Uterus (tissue), 4 donors: Measurements from ENCODE around the gene ASPHD1. TPM values are rescaled to one million over a fixed set of nuclear protein-coding genes. Genes with fewer than 3 reads are reported as not detected.

ENCODE experiments used
- DNase-seq, 2 donors: peaks; one replicate each; pipeline ENCODE4 v3.0.0-alpha.2; 2019 to 2020
- H3K27ac ChIP-seq, 2 donors: fragments of 200-600 bp; sonication (generic); 1 replicate in 1 of 2; 2 replicates in 1 of 2; pipeline ENCODE4 v1.5.1; 2016 to 2018
- H3K27me3 ChIP-seq, 2 donors: fragments of 200-600 bp; sonication (generic); one replicate each; pipeline ENCODE4 v1.5.1; 2018 to 2019; ENCODE audit warnings: control low read depth in 1 of 2
- H3K36me3 ChIP-seq, 2 donors: fragments of 200-600 bp; sonication (generic); one replicate each; pipeline ENCODE4 v1.5.1; 2019; ENCODE audit warnings: control low read depth in 1 of 2
- H3K4me1 ChIP-seq, 2 donors: fragments of 200-600 bp; sonication (generic); one replicate each; pipeline ENCODE4 v1.5.1; 2018 to 2019; ENCODE audit warnings: control low read depth in 1 of 2
- H3K4me3 ChIP-seq, 2 donors: fragments of 200-600 bp; sonication (generic); 1 replicate in 1 of 2; 2 replicates in 1 of 2; pipeline ENCODE4 v1.5.1; 2018 to 2019; ENCODE audit warnings: mild to moderate bottlenecking in 1 of 2
- H3K9me3 ChIP-seq, 2 donors: fragments of 200-600 bp; sonication (generic); one replicate each; pipeline ENCODE4 v1.5.1; 2019; ENCODE audit warnings: control low read depth in 1 of 2
- CTCF ChIP-seq, 4 experiments: fragments of 200-600 bp in 2 of 4; fragments of 450-650 bp in 2 of 4; sonication (generic) in 2 of 4; IDR thresholded peaks; one replicate each; pipeline ENCODE4 v1.5.1; 2016 to 2019; ENCODE audit warnings: antibody characterized with exemption in 4 of 4, mild to moderate bottlenecking in 2 of 4, moderate library complexity in 1 of 4
- POLR2A ChIP-seq, 2 donors: fragments of 450-650 bp; IDR thresholded peaks; one replicate each; pipeline ENCODE4 v1.6.1; 2016; ENCODE audit warnings: antibody characterized with exemption in 2 of 2, mild to moderate bottlenecking in 1 of 2, moderate library complexity in 1 of 2
- intact Hi-C: fragments of 100-400 bp; cut with DNase I; formaldehyde crosslinking; loops from one replicate; pipeline ENCODE4 v1.15.1; 2023; ENCODE audit warnings: low total_unique reads
- total RNA-seq, 4 donors: library from RNA; depleted of rRNA in 3 of 4; stranded (reverse); fragments of >200 nt in 3 of 4; gene quantifications; one replicate each; pipeline versions ENCODE4 v1.1.0 to v1.2.4, GENCODE V29; 2014 to 2023
- donor health status: DM: yes; HTN: yes; CAD: no.

Gene ASPHD1
- total RNA-seq, 4 donors from 2014 or later = 0.61 to 1.0 (median 1.0) TPM; not detected in 1

- intact Hi-C loops = no loop called here
- DNase-seq = no peak
- TF ChIP-seq CTCF (IDR thresholded peaks at IDR 0.05) = no peak
- no peak for TF ChIP-seq POLR2A (IDR thresholded peaks at IDR 0.05)
- Histone ChIP-seq H3K27ac (no peak overlapping the region), H3K4me3 (no peak overlapping the region), H3K4me1 (no peaks in the 10 kb centered on the region), H3K9me3 (no peaks in the 10 kb centered on the region), H3K36me3 (no peaks in the 10 kb centered on the region), H3K27me3 (no peaks in the 10 kb centered on the region)
These were observed 8.5 kb upstream of the ASPHD1 start for GRCh38 chr16:29891525-29892457.

- no peak overlapping the region for H3K27ac ChIP-seq
- DNase-seq = no peak
- no peaks in the 10 kb centered on the region for H3K36me3 ChIP-seq
- no peak overlapping the region for H3K4me3 ChIP-seq
- no peaks in the 10 kb centered on the region for H3K9me3 ChIP-seq
- TF ChIP-seq CTCF (IDR thresholded peaks at IDR 0.05) (no peak), POLR2A (IDR thresholded peaks at IDR 0.05) (no peak)
- intact Hi-C loops = no loop called here
- H3K4me1 ChIP-seq = no peaks in the 10 kb centered on the region
- H3K27me3 ChIP-seq = no peaks in the 10 kb centered on the region
These were observed 7.9 kb upstream of the ASPHD1 start for GRCh38 chr16:29892458-29892813.

GRCh38 chr16:29893553-29893952 lies 6.7 kb upstream of the ASPHD1 start:
- intact Hi-C loops = no loop called here
- H3K9me3 ChIP-seq = no peaks in the 10 kb centered on the region
- TF ChIP-seq POLR2A (IDR thresholded peaks at IDR 0.05) (no peak), CTCF (IDR thresholded peaks at IDR 0.05) (no peak)
- no peaks in the 10 kb centered on the region for H3K36me3 ChIP-seq
- no peak overlapping the region for H3K4me3 ChIP-seq
- no peaks in the 10 kb centered on the region for H3K4me1 ChIP-seq
- H3K27ac ChIP-seq = no peak overlapping the region
- H3K27me3 ChIP-seq = no peaks in the 10 kb centered on the region
- no peak for DNase-seq

- TF ChIP-seq POLR2A (IDR thresholded peaks at IDR 0.05) = no peak
- no peak for TF ChIP-seq CTCF (IDR thresholded peaks at IDR 0.05)
- H3K36me3 ChIP-seq = no peaks in the 10 kb centered on the region
- intact Hi-C loops = no loop called here
- no peak overlapping the region for H3K4me3 ChIP-seq
- no peaks in the 10 kb centered on the region for H3K4me1 ChIP-seq
- DNase-seq = no peak
- no peak overlapping the region for H3K27ac ChIP-seq
- H3K9me3 ChIP-seq = no peaks in the 10 kb centered on the region
- no peaks in the 10 kb centered on the region for H3K27me3 ChIP-seq
These were observed 5.9 kb upstream of the ASPHD1 start for GRCh38 chr16:29894352-29894751.

- H3K4me3 ChIP-seq = no peak overlapping the region
- H3K27me3 ChIP-seq = no peaks in the 10 kb centered on the region
- DNase-seq = no peak
- no peaks in the 10 kb centered on the region for H3K4me1 ChIP-seq
- H3K9me3 ChIP-seq = no peaks in the 10 kb centered on the region
- no peak overlapping the region for H3K27ac ChIP-seq
- intact Hi-C loops = no loop called here
- no peaks in the 10 kb centered on the region for H3K36me3 ChIP-seq
- TF ChIP-seq POLR2A (IDR thresholded peaks at IDR 0.05) (no peak), CTCF (IDR thresholded peaks at IDR 0.05) (no peak)
These were observed 3.4 kb upstream of the ASPHD1 start for GRCh38 chr16:29896841-29897240.
